Germinal center (tissue), 1 donor: ENCODE data around the gene PRR5L.

ENCODE experiments used
- DNase-seq: peaks from one replicate; pipeline ENCODE4 v3.0.0; 2012; ENCODE audit warnings: mixed read lengths, low spot score

Gene PRR5L

DNA sequence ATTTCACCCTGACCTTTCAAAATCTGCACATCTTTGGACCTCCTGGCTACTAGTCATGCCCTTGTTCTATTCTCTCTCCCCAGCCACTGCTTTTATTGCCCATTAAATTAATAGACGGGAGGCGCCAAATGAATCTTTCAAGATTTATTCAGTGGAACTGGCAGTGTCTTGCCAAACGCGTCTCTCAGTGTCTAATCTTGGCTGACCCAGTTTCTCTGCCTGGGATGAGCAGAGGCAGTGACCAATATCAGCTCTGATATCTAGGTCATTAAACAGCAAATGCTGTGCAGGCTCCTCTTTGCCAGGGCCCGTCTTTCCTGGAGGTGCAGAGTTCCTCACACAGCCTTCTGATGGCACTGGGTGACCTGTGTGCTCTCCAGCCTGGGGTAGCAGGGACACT lies 140.0 kb downstream of the PRR5L start:
- DNase-seq = no peak

DNA sequence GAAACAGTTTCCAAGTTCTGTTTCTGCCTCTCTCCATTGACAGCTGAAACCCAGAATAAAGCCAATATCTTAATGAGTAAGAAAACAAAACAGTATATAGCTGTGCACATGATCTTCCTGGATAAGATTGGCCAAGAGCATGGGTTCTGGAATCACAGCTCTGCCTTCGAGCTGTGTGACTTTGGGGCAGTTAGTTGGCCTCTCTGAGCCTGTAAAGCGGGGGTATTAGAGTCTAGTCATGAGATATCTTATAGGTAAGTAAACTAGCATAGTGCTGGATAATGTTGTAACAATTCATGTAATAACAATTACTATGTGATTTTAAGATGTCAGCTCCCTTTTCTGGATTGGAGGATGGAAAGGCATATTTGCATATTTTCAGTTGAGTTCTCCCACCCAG lies 140.5 kb downstream of the PRR5L start:
- DNase-seq = no peak

DNA sequence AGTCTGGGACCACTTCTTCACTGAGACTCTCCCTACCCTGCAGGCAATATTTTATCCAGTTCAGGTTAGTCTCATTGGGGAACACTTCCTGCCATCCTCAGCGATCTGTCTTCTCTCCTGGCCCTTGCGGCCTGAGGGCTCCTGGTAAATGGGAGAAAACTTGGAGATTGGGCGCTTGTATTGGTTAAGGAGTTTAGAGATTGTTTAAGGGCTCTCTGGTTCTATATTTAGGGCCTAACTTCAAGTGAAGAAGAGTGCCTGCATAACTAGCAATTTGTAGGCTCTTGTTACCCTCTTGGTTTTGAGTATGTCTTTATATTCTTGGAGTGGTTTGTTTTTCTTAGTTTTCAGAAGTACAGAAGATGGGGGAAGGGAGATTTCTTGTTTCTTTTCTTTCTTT lies 141.3 kb downstream of the PRR5L start:
- DNase-seq = no peak

DNA sequence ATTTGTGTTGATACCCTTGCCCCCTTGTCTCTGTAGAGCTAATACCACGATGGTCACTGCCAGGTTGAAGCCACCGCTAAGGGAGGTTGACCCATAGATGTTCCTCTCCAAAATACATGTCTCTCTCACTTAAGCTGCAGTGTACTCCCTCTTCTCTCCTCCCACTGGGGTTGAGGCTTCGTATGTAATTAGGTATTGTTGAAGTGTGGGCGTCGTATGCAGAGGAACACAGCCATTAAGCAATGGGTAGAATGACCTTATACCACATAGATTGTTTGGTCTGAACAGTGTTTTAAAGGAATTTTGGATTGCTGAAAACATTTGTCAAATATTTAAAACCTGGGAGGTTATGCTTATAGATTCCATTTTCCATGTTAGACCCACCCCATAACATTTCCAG lies 142.0 kb downstream of the PRR5L start:
- DNase-seq = no peak

DNA sequence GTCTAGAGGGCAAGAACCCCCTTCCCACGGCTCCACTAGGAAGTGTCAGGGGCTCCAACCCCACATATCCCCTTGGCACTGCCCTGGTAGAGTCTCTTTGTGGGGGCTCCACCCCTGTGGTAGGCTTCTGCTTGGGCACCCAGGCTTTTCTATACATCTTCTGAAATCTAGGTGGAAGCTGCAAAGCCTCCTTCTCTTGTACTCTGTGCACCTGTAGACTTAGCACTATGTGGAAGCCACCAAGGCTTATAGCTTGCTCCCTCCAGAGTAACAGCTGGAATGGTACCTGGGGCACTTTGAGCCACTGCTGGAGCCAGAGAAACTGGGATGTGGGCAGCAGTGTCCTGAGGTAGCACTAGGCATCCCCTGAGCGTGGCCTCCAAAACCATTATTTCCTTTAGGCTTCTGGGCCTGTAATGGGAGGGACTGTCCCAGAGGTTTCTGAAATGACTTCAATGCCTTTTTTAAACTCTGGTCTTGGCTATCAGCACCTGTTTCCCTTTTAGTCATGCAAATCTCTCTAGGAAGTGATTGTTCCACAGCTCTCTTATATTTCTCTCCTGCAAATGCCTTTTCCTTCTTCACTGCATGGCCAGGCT lies 145.6 kb downstream of the PRR5L start:
- DNase-seq = no peak

DNA sequence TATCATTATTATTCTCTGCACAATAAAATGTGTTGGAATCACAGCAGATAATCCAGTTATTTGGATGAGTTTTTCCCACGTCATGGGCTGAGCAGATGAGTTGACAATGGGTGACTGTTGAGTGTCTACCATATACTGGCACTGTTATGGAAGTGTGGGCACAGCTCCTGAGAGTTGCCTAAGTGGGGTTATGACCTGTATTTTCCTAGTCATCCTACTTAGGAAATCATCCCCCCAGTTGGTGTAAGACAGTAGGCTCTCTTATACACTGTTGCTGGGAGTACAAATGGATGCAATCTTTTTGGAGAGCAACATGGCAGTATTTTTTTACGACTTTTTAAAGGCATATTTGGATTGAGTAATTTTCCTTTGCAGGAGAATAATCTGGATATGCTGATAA lies 147.6 kb downstream of the PRR5L start:
- no peak for DNase-seq

DNA sequence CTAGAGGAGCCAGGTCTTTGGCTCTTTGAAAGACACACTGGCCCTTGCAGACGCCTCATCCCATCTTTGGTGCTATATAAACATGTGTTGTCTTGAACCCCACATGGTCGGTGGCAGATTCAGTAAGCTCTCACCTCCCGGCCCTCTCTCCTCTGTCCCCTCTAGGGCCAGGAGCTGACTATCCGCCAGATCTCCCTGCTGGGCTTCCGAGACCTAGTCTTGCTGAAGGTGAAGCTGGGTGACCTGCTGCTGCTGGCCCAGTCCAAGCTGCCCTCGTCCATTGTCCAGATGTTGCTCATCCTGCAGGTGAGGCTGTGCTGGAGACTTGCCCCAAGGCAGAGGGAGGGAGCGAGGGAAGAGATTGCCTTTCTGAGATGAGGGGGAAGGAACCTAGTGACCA lies 150.0 kb downstream of the PRR5L start:
- DNase-seq = no peak

DNA sequence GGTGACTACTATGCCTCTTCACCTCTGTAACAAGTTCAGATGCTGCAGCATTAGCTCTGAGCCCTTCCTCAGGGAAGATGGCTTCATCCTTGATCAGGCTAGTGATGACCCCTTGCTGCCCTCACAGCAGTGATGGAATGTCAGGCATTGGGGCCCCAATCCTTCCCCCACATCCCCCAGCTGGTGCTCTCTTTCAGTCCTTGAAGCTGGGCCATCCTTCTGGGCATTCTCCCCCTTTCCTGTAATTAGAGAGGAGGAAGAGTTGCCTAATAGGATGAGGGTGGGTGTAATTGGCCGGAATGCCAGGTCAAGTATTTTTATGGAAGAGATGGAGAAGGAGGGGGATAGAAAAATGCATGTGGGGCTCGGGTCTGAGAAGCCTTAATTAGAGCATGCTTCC lies 151.4 kb downstream of the PRR5L start:
- no peak for DNase-seq

DNA sequence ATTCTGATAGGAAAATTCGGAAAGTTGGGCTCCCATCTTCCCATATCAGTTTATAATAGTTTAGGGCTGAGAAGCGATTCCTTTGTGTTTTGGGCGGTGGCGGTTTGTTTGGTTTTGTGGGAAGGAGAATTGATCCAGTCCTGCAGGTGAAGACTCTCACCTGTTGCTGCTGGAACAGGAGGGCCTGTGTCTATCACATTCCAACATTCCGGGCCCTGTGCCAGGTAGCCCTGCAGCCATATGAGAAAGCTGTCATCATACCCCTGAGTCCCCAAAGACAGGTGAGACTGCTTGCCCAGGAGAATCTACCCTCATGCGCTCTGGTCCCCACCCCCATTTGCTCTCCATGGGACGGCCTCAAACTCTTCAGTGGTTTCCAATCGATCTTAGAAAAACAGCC lies 151.9 kb downstream of the PRR5L start:
- DNase-seq = no peak

DNA sequence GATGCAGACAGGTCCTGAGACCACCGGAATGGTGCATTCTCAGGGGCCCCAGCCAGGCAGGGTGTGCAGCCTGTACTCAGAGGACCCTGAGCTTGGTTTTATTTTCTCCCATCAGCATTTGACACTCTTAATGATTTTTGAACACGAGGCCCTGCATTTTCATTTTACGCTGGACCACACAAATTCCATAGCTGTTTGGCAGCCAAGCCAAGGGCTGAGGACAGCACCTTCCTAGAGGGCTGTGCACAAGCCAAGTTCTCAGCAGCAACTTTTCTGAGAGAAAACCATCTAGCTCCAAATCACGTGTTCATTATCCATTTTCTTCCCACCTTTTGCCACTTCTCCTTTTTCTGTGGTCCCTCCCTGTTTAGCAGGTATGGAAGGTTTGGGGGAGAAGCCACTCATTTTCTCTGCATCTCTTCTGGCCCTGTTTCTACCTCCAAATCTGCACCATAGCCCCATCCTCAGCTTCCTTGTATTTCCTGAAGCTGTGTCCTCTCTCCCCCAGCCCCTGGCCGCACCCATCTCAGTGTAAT lies 153.5 kb downstream of the PRR5L start:
- no peak for DNase-seq

DNA sequence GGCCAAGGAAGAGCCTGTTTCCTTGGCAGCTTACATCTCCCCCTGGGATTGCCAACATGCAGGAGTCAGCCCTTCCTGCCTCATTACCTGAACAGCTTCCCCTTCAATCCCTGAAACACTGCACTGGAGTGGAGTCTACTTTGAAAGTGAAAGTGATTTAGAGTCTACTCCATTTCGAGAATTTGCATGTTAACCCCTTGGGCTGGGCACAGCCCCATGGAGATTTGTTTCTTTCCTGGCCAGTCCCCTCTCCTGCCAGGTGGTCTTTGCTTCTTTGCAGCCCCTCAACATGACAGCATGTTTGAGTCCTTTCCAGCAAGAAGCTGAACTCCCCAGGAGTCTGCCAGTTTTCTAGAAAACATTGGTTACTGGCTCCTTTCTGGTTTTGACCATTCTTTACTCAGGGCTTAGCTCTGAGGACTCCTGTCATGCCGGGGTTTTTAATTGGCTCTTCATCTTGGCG lies 154.1 kb downstream of the PRR5L start:
- DNase-seq = peak; percentile 33

DNA sequence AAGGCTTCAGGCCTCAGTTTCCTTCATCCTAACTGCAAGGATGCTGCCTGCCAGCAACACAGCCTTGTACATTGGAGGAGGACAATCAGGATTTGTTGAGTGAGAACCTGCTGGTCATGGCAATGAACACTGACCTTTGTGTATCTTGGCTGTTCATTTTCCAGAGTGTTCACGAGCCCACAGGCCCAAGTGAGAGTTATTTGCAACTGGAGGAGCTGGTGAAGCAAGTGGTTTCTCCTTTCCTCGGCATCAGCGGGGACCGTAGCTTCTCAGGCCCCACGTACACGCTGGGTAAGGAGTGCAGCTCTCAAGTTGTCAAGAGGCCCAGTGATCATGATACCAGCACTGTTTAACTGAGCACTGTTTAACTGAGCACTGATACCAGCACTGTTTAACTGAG lies 155.0 kb downstream of the PRR5L start:
- no peak for DNase-seq

DNA sequence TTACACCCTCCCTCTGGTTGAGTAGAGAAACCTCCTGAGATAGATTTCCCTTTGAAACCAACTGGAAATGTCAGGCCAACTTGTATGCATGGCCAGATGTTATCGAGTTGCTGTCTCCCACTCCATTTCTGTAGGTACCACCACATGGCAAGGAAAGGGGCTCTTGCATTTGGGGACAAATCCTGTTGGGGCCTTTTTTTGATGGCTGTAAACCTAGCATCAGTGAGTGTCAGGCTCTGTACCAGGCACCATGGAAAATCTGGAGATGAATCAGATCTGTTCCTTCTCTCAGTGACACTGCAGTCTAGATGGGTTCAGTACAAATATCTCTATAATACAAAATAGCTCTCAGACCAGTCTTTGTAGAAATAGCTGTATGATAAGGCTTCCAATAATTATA lies 155.6 kb downstream of the PRR5L start:
- DNase-seq = no peak

DNA sequence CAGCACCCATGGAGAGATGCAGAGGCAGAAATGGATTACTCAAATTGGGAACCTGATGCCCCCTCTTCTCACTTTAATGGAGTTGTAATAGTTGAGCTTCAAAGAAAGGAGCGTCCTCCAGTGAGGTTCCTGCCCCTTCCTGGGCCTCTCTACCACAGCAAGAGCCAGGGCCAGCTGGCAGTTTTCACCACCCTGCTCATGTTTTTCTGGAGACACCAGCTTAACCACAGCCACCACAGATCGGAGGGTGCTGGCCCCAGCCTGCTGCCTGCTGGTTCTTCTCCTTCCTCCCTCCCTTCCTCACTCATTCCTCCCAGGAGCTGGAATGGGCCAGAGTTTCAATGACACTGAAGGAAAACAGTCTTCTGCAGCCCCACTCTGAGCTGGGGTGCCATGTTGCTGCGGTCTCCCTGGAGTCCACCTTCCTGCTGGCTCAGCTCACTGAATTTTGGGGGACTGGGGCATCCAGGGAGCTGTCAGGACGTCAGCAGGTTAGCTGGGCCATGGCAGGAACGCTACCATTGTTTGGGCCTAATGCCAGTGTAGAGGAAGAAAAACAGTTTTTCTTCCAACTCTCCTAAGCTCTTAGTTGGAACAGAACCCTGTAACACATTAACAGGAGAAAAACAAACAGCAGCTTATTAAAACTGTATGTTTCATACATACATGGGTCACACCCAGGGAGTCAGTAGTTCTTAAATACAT lies 156.3 kb downstream of the PRR5L start:
- no peak for DNase-seq

DNA sequence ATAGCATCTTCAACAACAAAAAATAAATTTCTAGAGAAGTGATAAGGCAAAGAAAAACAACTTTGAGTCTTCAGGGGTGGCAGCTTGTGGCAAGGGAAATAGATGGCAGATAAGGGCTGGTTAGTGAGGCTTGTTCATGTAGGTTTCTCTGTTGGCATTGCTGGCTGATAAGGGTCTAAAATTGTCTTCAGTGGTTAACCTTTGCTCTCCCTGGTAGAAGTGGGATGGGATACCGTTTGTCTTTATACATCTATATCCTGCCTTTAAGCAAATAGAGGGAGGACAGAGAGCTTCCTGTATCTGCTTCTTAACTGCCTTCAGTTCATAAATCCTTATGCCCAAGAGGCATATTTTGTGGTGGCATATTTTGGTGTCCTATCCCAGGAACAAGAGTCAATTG lies 156.9 kb downstream of the PRR5L start:
- DNase-seq = no peak

DNA sequence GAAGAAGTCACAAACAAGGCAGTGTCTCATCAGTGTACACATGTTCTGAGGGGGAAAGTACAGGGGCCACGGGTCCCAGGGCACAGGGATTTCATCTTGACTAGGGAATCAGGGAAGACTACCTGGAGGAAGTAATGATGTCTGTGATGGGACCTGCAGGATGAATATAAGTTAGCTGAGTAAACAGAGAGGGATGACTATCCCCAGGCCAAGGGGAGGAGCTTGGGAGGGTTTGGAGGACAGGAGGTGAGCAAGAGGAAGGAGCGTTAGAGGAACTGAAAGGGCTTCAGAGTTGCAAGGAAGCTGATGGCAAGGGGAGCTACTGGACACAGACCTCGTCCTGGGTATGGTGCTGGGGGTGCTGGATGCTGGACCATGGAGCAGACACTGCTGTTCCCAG lies 157.6 kb downstream of the PRR5L start:
- no peak for DNase-seq

DNA sequence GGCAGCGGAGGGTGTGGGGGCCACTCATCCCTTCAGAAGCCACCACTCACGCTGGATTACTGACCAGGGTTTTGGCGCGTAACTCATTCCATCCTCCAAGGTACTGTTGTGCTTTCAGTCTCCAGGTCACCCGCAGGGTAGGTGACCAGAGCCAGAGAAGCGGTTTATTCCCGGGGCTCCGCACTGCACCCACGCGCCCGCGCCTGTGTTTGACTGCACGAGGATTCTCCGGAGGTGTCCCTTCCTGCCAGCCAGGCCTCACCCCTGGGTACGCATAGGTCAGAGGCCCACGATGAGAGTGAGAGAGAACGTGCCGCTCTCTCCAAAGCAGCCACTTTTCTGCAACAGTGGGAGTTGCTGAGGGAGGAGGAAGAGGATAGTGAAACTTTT lies 158.5 kb downstream of the PRR5L start:
- no peak for DNase-seq

DNA sequence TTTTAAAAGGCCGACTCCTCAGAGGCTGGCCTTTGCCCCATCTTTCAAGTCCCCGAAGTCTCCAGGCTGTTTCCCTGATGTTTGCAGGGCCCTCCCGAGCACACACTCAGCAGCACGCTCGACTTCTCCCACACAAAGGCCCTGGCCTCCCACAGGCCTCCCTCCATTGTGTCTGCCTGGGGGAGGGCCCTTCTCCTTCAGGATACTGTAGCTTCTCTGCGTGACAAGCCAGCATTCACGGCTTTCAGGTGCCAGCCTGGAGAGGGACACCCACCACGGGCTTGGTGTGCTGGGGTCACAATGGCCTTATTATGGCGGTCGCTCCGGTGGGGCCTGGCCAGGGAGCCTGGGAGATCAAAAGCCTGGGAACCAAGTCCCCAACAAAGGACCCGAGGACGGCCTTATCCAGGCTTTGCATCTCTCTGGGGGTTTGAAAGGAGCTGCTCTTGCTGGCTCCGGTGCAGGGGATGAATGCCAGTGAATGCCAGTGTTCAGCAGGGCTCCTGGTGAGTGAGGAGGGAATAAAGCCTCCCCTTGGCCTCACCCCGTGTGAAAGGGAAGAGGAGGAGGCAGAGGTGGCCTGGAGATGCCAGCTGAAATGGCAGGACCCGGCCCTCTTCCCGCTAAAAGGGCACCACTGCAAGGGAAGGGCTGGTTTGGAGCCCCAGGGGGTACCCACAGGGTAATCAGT lies 159.0 kb downstream of the PRR5L start:
- no peak for DNase-seq

DNA sequence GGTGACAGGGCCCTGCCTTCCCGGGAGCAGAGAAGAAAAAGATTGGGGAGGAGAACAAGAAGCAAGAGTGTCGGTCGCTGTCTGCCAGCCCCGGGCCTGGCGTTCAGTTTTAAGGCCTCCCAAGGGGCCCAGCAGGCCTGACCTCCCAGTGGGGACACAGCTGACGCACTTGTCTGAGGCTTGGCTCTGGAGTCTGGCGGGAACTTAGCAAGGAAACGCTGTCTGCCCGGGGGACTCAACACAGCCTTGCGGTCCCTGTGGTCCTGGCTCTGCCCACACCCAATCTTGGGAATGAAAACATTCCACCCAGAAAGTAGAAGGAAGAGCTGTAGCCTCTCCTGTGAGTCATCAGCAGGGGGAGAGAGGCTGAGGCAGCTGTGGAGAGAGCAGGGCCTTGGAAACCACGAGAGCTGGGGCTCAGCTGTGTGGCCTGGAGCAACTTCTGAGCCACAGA lies 159.6 kb downstream of the PRR5L start:
- no peak for DNase-seq

DNA sequence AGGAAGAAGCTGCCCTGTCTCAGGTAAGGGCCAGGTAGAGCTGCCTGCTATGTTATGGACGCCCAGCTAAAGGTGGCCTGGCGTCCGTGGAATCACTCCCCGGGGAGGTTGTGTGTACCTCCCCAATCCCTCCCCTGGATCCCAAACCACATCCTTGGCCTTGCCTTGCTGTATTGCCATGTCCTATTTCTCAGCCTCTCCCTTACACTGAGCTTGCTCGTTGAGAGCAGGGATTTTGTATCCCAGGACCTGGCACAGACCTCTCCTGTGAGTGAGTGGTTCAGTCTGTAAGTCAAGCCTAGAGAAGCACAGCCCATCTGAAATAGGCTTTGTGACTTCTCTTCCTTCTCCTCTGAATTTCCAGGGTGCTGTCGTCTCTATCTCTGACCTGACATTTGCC lies 160.1 kb downstream of the PRR5L start:
- no peak for DNase-seq

DNA sequence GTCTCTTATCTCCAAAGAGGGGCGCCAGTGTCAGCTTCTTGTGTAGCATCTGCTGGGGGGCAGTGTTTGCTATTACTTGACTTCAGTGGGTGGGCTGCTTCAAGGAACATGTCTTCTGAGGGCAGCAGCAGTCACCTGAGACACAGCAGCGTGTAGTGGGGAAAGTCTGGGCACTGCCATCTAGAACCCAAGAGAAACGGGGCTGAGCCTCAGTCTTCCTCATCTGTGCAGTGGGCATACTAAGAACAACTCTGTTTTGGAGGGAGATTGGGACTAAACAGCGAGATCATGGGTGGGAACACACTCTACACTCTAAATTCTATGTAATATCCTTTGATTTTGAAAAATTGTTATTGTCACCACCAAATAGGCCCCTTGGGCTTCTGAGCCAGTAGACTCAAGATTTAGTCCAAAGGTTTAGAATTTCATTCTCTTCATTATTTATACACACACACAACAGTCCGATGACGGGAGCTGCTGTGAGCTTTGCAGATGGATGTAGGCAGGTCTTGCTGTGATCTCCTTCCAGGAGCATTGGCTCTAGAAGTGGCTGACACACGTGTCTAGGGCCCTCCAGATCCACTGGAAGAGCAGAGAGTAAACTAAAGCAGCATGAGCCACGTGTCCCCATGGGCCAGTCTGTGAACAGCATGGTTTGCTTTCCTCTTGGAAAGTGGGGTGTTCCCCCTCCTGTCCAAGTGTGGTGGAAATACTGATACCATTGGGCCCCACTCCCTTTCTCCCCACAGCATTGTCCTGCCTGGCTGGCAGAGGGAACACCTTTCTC lies 162.2 kb downstream of the PRR5L start:
- no peak for DNase-seq

DNA sequence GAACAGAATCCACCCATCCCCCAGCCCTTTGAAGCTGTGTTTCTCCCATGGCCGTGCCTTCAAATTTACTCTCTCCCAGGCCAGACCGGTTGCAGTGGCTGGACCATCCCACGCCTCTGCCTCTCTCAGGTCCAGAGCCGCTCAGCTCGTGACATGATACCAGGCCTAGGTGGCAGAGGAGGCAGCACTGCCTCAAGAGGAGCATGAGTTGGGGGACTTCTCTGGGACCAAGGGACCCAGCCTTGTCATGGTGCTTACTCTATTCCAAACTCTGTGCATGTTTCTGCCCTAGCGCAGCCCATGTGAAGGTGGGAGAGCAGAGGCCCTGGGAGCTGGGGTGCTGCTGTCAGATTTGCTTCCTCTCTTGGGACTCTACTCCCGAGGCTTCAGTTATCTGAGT lies 163.0 kb downstream of the PRR5L start:
- no peak for DNase-seq
